ENCODE results near the gene SDF4.

GRCh38 chr1:1278620-1279019 lies 46.8 kb upstream of the SDF4 start:
- TF ChIP-seq CTCF (conservative IDR thresholded peaks at IDR 0.05): no peak
- TF ChIP-seq EZH2 (IDR thresholded peaks at IDR 0.05; ENCODE audit: low read depth): no peak
